ENCODE measurements around the gene C13orf42. TPM values are rescaled to one million over a fixed set of nuclear protein-coding genes. Genes with fewer than 3 reads are reported as not detected.
"Not testable (repeated sequence)": the region's sequence is repeated elsewhere in the genome, so short reads cannot be mapped to it uniquely, and the experiment has no call there.

Gene C13orf42
- total RNA-seq, 4 donors from 2014 or later: not detected

GRCh38 chr13:51083706-51084105 lies 27.4 kb downstream of the C13orf42 start:
- no peak for DNase-seq
- intact Hi-C loops (cut with DNase I; ENCODE audit: low total_unique reads): no loop called here
- no peaks in the 10 kb centered on the region for H3K27me3 ChIP-seq
- TF ChIP-seq EP300 (IDR thresholded peaks at IDR 0.05; ENCODE audit: low read depth) (no peak), POLR2AphosphoS5 (IDR thresholded peaks at IDR 0.05) (no peak), POLR2A (IDR thresholded peaks at IDR 0.05) (no peak), CTCF (IDR thresholded peaks at IDR 0.05) (no peak)
- H3K4me3 ChIP-seq: no peak overlapping the region
- no peaks in the 10 kb centered on the region for H3K9me3 ChIP-seq
- no peaks in the 10 kb centered on the region for H3K36me3 ChIP-seq
- H3K27ac ChIP-seq: no peak overlapping the region
- 75 to 85% methylated on average over 2 to 5 of the region's 5 CpGs for whole genome bisulfite sequencing, 2 donors (ENCODE audit: low coverage in 1 of 2)
- H3K4me1 ChIP-seq: no peaks in the 10 kb centered on the region
- in situ Hi-C loops (cut with MboI; ENCODE audit: low pct_ligation_motif_present in 1 of 4, low pct_unique_long_range_greater_than_20kb in 1 of 4, low sequenced_read_pairs in 3 of 4): no loop called here

- WGBS, 2 donors (ENCODE audit: low coverage in 1 of 2): 59% methylated on average over 7 of the region's 23 CpGs; no CpG with 5 or more reads in 1 of the 2 donors
- H3K27me3 ChIP-seq; H3K4me1 ChIP-seq; in situ Hi-C loops (cut with MboI; ENCODE audit: low pct_ligation_motif_present in 1 of 4, low pct_unique_long_range_greater_than_20kb in 1 of 4, low sequenced_read_pairs in 3 of 4); H3K9me3 ChIP-seq; H3K4me3 ChIP-seq; H3K36me3 ChIP-seq; intact Hi-C loops (cut with DNase I; ENCODE audit: low total_unique reads); H3K27ac ChIP-seq; DNase-seq: not testable (repeated sequence)
These were observed 30.5 kb downstream of the C13orf42 start for GRCh38 chr13:51080478-51081065.

- WGBS, 2 donors (ENCODE audit: low coverage in 1 of 2): 80 to 91% methylated on average over 3 to 8 of the region's 8 CpGs
- peaks cover 0 to 4% (median 2%) of the 10 kb centered on the region in 4 donors for H3K4me1 ChIP-seq
- H3K27ac ChIP-seq: no peak overlapping the region
- intact Hi-C loops (cut with DNase I; ENCODE audit: low total_unique reads) (no loop called here), in situ Hi-C loops (cut with MboI; ENCODE audit: low pct_ligation_motif_present in 1 of 4, low pct_unique_long_range_greater_than_20kb in 1 of 4, low sequenced_read_pairs in 3 of 4) (loop anchor here in 3 of 4 donors (25.0 kb wide), 2 partner anchors 1084 to 1109 kb away; partner anchors contain the start of gene TRIM13 (in 2 of the 3))
- H3K27me3 ChIP-seq: no peaks in the 10 kb centered on the region
- no peak for DNase-seq
- H3K9me3 ChIP-seq: no peaks in the 10 kb centered on the region
- H3K4me3 ChIP-seq: no peak overlapping the region
- no peaks in the 10 kb centered on the region for H3K36me3 ChIP-seq
- TF ChIP-seq EP300 (IDR thresholded peaks at IDR 0.05; ENCODE audit: low read depth) (no peak), POLR2AphosphoS5 (IDR thresholded peaks at IDR 0.05) (no peak), CTCF (IDR thresholded peaks at IDR 0.05) (no peak), POLR2A (IDR thresholded peaks at IDR 0.05) (no peak)
These were observed 39.6 kb downstream of the C13orf42 start for GRCh38 chr13:51071493-51071892.

GRCh38 chr13:51070005-51070649 lies 40.9 kb downstream of the C13orf42 start:
- in situ Hi-C loops (cut with MboI; ENCODE audit: low pct_ligation_motif_present in 1 of 4, low pct_unique_long_range_greater_than_20kb in 1 of 4, low sequenced_read_pairs in 3 of 4) (loop anchor here in 3 of 4 donors (25.0 kb wide), 2 partner anchors 1083 to 1108 kb away; partner anchors contain the start of gene TRIM13 (in 2 of the 3)), intact Hi-C loops (cut with DNase I; ENCODE audit: low total_unique reads) (no loop called here)
- 13 to 18% methylated on average over 5 to 11 of the region's 11 CpGs for WGBS, 2 donors (ENCODE audit: low coverage in 1 of 2)
- TF ChIP-seq EP300 (IDR thresholded peaks at IDR 0.05; ENCODE audit: low read depth): no peak
- TF ChIP-seq CTCF (IDR thresholded peaks at IDR 0.05): peak; percentile 84 to 97 (median 92)
- Histone ChIP-seq H3K4me3 (no peak overlapping the region), H3K27me3 (no peaks in the 10 kb centered on the region), H3K9me3 (no peaks in the 10 kb centered on the region), H3K4me1 (peaks cover 0 to 4% (median 2%) of the 10 kb centered on the region in 4 donors), H3K36me3 (no peaks in the 10 kb centered on the region), H3K27ac (no peak overlapping the region)
- DNase-seq: peak; percentile 84
